GM15510 (cell line): ENCODE measurements around the gene CEP57L1.
A peak's percentile ranks its signal among the peaks of the same experiment; 100 is the strongest.

Experiments
- POLR2A ChIP-seq: IDR thresholded peaks from 3 replicates; pipeline ENCODE4 v1.6.1; 2011; ENCODE audit warnings: borderline replicate concordance; ENCODE audit not compliant: insufficient read length; ENCODE audit errors: extremely low read depth

CEP57L1 gene

GRCh38 chr6:109095036-109095834 lies at the start of gene CEP57L1:
Gene CEP57L1 (plus strand): TSS chr6:109095507. CDS start chr6:109145222, 49,715 bp downstream.
- TF ChIP-seq POLR2A = peak; percentile 58

DNA sequence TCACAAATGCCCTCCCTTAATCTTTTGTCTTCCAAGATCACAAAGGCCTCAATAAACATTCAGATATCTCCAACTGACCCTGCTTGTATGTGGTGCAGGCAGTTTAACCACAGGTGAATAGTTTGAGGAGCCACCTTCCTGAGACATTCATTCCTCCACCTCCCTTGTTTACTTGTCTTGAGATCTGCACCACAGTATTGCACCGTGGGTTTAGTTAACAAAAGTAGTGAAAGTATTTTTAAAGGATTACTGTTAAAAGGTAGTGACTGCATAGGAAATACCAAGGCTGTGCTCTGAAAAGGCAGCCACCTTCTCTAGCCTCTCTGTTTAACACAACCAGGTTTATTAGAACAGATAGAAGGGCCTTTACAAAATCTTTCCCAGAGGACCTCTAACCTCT lies 47.1 kb upstream of the CEP57L1 start:
- no peak for TF ChIP-seq POLR2A

- TF ChIP-seq POLR2A = no peak
These were observed 46.5 kb upstream of the CEP57L1 start for GRCh38 chr6:109048670-109049415.

- no peak for TF ChIP-seq POLR2A
These were observed 45.3 kb upstream of the CEP57L1 start for GRCh38 chr6:109050012-109050411.

DNA sequence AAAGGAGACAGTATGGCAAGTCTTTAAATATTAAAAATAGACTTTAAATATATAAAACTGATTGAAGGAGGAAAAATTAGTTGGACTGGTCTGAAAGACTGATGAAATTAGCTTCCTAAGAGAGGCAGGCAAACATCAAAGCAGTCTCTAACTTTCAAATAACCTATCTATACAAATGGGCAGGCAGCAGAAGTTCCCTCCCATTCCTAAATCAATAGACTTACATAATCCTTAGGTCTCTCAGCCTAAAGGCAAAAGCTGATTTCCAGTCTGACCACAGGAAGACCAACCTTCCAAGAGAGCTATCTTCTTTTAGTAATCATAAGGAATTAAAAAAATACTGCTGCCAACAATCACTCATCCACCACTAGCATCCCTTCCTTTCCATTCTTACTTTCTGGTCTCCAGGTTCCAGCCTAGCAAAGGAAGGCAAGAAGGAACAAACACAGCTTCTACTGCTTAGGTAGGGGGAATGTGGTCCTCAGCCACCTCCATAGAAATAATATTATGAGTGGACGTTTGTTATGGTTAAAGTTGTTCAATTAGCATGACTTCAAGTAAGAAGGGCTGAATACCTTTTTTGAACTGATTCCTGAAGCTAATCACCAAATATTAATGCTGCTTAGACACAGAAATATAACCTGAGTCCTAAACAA lies 44.7 kb upstream of the CEP57L1 start:
- no peak for TF ChIP-seq POLR2A

DNA sequence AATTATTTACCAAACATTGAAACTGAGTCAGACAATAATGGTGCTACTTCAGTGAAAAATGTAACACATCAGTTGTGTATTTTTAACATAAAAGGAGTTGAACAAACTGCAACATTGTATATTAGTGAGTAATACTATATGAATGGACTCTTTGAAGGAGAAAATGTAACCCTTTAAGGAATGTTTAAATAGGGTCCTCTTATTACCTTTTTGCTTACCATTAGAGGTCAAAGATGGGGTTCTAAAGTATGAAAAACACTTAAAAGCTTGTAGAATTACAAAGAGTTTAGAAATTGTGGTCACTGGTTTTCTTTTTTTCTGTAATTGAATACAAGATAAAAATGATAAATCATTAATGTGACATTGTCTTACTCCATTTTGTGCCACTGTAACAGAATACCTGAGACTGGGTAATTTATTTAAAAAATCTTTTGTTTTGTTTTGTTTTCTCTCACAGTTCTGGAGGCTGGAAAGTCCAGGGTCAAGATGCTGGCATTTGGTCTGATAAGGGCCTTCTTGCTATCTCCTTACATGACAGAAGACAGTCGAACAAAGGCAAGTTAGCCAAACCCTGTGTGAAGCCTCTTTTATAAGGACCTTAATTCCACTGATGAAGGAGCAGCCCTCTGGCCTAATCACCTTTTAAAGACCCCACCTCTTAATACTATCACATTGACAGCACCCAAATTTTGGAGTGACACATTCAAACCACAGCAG lies 43.8 kb upstream of the CEP57L1 start:
- no peak for TF ChIP-seq POLR2A

- TF ChIP-seq POLR2A = no peak
These were observed 43.2 kb upstream of the CEP57L1 start for GRCh38 chr6:109052018-109052651.

DNA sequence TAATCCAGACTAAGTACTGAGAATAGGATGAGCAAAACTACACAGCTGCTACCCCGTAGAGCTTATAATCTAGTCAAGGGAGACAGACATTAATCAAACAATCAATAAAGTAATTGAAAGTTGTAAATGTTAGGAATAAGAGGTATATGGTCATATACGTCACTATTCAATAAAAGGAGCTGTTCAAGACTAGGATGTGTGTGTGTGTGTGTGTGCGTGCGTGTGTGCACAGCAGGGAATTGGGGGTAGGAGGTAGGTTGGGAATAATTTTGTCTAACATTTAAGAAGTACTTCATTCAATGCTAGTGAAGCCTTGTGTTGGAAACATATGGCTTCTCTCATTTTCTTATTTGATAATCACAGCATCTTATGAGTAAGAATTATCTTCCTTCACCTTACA lies 42.5 kb upstream of the CEP57L1 start:
- no peak for TF ChIP-seq POLR2A

DNA sequence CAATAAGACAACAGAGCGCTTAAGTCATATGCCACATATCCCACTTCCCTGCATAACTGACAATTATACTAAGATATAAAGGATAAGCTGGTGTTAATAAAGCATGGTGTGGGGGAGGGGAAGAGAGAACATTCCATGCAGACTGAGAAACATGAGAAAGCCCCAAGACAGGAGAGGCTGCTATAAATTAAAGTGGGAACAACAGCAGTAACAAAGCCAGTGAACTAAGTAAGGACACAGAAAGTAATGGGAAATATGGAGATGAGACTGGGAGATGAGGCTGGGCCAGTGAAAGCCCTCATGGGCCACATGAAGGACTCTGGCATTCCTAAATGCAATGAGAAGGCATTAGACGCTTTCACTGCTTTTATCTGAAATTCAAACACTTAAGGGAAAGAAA lies 42.0 kb upstream of the CEP57L1 start:
- TF ChIP-seq POLR2A = no peak

- TF ChIP-seq POLR2A = no peak
These were observed 39.5 kb upstream of the CEP57L1 start for GRCh38 chr6:109055771-109056235.

DNA sequence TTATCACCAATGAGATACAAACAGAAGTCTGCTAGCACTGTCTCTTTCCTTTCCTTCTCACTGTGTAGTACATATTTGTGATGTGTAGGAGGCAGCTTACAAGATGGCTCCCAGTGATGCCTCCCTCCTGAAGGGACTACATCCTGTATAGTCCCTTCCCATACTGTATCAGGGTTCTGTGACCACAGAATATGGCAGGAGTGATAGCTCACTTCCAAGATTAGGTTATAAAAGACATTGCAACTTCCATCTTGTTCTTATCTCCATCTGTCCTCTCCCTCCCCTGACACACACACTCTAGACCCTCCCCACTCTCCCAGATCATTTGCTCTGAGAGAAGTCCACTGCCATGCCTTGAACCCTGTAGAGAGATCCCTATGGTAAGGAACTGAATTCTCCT lies 38.6 kb upstream of the CEP57L1 start:
- no peak for TF ChIP-seq POLR2A

GRCh38 chr6:109058620-109059019 lies 36.7 kb upstream of the CEP57L1 start:
- TF ChIP-seq POLR2A = no peak

DNA sequence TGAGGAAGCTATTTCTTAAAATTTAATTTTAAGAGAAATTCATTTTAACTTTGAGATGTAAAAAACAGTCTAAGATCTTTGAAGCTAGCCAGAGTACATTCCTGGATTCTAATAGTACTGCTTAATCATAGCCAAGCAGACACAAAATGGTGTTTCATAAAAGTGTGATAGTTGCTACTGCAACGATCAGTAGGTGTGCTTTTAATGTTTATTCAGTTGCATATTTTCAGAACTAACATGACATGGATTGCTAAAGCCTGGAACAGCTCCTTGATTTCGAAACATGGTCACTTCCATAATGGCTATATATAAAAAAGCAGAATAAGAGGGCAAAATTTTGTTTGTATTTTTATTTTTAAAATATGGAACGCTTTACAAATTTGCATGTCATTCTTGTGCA lies 36.2 kb upstream of the CEP57L1 start:
- TF ChIP-seq POLR2A = no peak

GRCh38 chr6:109059571-109060021 lies 35.7 kb upstream of the CEP57L1 start:
- no peak for TF ChIP-seq POLR2A
